Renal cortex interstitium (tissue), 11 donors: ENCODE results near the gene ZNF474. TPM values are rescaled to one million over a fixed set of nuclear protein-coding genes. Genes with fewer than 3 reads are reported as not detected.

ENCODE experiments used
- DNase-seq, 11 donors: peaks; one replicate each; pipeline ENCODE4 v3.0.0-alpha.2; 2013; ENCODE audit warnings: low read depth in 9 of 11, low spot score in 4 of 11; ENCODE audit errors: extremely low read depth in 1 of 11
- polyA plus RNA-seq, 3 donors: library from polyadenylated mRNA; unstranded; fragments of 120-200 nt; gene quantifications; one replicate each; pipeline ENCODE4 v1.2.1, GENCODE V29; 2013; ENCODE audit not compliant: insufficient read length in 3 of 3

Gene ZNF474
- polyA plus RNA-seq, 3 donors: 0.48 to 0.76 (median 0.65) TPM

GRCh38 chr5:122200865-122201264 lies 71.5 kb downstream of the ZNF474 start:
- no peak for DNase-seq

DNA sequence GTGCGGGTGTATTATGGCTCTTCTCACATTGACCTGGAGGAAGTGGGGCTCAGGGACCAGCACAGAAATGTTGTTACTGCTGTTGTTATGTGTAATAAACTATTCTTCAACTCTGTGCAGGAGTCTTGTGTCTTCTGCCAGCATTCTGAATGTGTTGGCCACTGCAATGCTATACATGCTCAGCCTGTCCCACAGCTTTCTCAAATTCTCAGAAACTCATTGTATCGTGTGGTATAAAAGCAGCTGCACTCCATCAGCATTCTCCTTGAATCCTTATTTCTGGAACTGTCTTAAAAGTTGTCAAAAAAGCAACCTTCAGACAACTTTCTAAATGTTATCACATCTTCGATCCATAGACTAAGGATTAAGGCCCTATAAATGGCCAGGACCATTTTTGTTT lies 72.0 kb downstream of the ZNF474 start:
- DNase-seq: no peak

DNA sequence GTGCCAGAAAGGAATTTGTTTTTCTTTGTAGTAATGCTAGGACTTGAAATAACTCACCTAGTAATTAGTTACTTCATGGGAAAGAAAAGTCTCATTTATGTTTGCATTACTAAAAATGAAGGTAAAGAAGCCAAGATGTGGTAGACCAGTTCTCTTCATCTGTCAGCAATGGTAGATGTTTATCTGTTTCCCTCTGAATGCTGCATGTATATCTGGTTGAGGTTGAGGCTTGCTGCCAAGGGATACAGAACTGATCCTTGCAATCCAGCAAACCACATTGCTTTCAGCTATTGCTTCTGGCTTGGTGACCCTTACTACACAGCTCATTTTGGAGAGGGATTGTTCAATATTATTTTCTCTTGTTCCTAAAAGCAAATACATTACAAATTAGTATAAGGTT lies 73.6 kb downstream of the ZNF474 start:
- no peak for DNase-seq

Other genes starting within 250 kb of the ZNF474 start
- gene SRFBP1, start 167.6 kb upstream of the ZNF474 start, polyA plus RNA-seq: 10 to 100 TPM; 17.1 to 20.5 (median 18.7) TPM
- gene LOX, start 51.3 kb upstream of the ZNF474 start, polyA plus RNA-seq: 10 to 100 TPM; 30.9 to 44.4 (median 41.7) TPM
- gene SNCAIP, start 182.7 kb downstream of the ZNF474 start, polyA plus RNA-seq: 10 to 100 TPM; 24.7 to 28.8 (median 24.9) TPM